NAMALWA (cell line): ENCODE results near the gene CTSE.
"Not testable (repeated sequence)": the region's sequence is repeated elsewhere in the genome, so short reads cannot be mapped to it uniquely, and the experiment has no call there.

Experiments
- DNase-seq: peaks from one replicate; pipeline ENCODE4 v3.0.0-alpha.2; 2015; ENCODE audit warnings: low spot score

Gene CTSE

DNA sequence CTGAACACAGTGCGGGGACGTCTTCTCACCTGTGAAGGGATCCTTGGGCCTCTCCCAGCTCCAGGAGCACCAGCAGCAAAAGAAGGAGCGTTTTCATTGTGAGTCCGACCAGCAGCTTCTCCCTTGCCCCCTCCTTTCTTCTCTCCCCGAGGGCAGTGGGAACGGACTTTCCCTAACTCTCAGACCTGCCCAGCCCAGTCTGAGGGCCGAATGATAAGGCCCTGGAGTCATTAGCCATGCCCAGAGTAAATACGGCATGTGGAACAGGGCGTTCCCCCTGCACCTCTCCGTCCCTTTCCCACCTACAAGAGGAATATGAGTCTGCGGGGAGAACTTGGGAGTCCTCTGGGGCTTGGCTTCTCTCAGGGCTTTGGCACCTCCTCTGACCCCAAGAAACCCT, at the start of gene CTSE:
Gene CTSE, minus strand, starts transcription at position 201 of the 400 bp plus-strand sequence. Its CDS starts 104 bp downstream, at position 97.
- DNase-seq: no peak

- DNase-seq: no peak
Observed at GRCh38 chr1:206070627-206071304, 47.1 kb upstream of the CTSE start.

- DNase-seq: no peak
Observed at GRCh38 chr1:206068314-206068713, 44.6 kb upstream of the CTSE start.

DNA sequence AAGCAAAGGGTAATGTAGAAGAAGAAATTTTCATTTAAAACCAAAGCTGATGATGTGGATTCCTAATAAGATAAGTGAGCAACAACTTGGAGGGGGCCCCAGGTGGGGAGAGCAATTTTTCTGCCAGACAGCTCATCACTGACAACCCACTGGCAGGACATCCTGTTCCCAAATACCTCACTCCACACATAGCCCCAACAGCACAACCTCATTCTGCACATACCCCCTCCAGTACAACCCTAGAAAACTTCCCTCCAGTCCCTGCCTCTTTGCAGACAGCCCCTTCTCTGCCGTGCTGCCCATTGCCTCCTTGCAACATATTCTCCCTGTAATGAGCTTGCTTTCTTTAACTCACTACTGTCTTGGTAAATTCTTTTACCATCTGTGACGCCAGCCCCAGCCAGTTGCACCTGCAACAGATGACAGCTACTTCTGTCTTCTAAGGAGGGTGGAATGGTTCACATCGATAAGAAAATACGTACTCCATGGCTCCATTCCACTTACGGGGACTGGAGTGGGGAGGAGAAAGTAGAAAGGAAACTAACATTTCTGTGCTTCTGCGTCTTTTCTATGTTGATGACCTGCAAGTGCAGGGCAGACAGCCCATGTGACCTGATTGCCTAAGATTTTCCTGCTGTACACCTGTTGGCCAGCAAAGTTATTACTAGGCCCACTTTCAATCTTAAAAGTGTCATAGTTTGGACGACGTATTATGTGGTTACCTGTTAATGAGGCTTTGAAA, 44.0 kb upstream of the CTSE start:
- peak; percentile 26 for DNase-seq

DNA sequence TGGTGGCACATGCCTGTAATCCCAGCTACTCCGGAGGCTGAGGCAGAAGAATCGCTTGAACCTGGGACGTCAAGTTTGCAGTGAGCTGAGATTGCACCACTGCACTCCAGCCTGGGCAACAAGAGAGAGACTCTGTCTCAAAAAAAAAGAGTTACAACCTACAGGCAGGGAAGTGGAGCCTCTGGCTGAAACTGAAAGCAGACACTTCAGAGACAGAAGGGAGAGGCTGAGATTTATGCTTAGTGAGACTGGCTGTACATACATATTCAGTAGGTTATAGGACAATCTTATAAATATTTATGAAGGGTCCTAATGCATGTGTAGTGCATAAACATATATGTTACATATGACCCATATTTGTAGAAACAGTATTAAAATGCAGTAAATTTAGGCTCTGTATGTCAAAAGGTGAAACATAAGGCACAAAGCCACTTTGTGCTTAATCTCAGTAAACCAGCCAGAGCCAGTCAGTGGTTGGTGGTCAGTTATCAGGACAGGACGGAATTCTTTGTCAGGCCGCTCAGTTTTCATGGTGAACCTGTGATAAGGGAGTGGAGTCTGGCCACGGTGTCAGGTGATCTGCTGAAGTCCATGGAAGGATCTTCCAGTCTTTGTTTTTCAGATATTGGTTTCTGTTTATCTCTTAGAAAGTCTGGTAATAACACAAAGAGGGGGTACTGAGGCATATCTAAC, 42.9 kb upstream of the CTSE start:
- peak; percentile 38 for DNase-seq

DNA sequence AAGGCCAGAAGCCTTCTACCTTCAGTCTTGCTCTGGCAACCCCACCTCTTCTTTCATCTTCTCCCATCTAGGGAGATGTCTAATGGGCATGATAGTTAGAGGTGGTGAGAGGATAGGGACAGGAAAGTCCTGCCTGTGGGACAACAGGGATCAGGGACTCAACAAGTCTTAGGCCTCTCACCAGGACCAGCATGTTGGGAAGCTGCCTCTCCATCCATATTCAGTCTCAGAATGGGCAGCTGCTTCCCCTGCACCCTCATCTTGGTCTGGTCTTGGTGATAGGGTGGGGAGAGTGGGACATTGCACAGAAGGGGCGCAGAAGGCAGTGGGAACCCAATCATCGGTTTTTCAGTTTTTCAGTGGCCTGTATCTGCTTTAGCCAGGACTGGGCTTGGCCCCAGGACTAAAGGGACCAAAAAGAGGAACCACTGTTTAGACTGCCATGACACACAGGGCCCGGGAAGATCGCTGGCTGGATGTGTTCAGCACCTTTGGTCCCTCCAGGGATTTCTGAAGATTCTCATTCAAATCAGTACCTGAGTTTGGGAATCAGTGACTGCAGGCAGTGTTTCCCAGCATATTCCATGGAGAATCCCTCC, 42.0 kb upstream of the CTSE start:
- DNase-seq: no peak

DNA sequence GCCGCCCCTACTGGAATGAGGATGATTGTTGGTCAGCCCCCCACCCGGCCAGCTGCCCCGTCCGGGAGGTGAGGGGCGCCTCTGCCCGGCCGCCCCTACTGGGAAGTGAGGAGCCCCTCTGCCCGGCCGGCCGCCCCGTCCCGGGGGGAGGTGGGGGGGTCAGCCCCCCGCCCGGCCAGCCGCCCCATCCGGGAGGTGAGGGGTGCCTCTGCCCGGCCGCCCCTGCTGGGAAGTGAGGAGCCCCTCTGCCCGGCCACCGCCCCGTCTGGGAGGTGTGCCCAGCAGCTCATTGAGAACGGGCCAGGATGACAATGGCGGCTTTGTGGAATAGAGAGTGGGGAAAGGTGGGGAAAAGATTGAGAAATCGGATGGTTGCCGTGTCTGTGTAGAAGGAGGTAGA, 40.8 kb upstream of the CTSE start:
- not testable (repeated sequence) for DNase-seq

GRCh38 chr1:206064001-206064400, 40.3 kb upstream of the CTSE start:
- DNase-seq: not testable (repeated sequence)

- DNase-seq: no peak
Observed at GRCh38 chr1:206062464-206062863, 38.8 kb upstream of the CTSE start.

GRCh38 chr1:206060844-206061243, 37.1 kb upstream of the CTSE start:
- DNase-seq: no peak

DNA sequence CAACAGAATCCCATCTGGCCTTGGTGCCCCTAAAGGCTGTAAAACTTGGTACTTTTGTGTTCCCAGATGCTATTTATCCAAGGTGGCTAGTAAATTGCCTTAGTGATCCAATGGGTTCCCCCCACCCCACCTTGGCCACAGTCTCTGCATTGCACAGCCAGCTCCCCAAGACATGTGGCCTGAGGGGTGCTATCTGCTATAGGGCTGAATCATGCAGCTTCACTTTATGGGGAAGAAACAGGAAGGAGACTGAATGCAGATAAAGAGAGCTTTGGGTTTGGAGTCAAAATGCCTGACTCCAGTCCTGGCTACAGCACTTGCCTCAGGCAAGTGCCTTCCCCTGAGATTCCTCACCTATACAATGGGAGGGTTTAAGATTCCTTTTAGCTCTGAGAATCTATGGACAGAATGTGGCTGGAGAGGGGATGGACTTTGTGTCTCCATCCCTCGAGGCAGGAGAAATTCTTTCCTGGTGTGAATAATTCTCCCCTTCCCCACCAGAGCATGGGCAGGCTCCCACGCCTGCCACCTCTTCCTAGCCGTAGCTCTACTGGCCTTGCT, 35.7 kb upstream of the CTSE start:
- no peak for DNase-seq

DNA sequence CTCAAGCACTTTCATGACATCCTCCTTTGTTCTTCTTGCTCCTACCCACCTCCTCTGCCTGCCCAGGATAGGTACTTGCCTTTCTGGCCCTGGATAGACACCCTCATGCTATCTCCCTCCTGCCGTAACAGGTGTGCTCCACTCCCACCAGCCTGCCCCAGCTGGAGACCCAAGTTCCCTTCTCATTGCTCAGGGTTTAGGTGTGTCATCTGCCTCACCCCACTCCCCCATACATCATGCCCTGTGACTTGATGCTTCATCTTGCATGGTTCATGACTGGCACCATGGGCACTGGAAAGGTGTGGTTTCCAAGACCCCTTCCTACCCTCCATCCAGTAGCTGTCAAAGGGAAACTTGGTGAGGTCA, 35.2 kb upstream of the CTSE start:
- DNase-seq: no peak

- not testable (repeated sequence) for DNase-seq
Observed at GRCh38 chr1:206058289-206058926, 34.7 kb upstream of the CTSE start.

- DNase-seq: not testable (repeated sequence)
Observed at GRCh38 chr1:206055639-206056323, 32.1 kb upstream of the CTSE start.

DNA sequence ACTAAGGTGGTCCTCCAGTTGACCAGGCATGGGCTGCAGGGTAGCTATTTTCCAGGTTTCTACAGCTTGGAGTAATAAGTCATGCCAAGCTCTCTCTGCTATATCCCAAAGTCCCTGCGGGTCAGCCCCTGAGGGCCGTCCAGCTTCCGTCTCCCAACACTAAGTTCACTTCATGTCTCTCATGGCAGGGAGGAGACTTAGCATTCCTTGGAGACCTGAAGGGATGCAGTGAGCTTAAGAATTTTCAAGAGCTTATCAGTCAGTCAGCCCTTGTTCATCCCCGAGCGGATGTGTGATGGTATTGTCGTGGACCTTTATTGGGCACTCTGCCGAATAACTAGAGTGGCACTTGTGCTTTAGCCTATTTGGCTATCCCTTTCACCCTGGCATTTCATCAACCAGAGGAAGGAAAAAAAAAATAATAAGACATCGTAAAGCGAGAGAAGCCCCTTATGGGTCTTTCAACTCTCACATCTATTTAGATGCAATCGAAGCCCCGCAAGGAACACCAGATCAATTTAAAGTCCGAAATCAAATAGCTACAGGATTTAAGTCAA, 31.5 kb upstream of the CTSE start:
- not testable (repeated sequence) for DNase-seq

DNA sequence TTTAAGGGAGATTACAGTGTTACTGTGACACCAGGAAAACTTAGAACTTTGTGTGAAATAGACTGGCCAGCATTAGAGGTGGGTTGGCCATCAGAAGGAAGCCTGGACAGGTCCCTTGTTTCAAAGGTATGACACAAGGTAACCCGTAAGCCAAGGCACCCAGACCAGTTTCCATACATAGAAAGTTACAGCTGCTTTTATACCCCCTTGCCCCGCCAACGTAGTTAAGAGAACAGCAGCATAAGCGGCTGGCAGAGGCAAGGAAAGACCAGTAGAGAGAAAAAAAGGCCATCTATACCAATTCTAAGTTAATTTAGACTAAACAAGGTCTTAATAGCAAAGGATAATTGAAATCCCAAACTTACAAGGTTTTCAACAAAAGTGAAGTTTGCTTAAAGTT, 29.9 kb upstream of the CTSE start:
- not testable (repeated sequence) for DNase-seq

DNA sequence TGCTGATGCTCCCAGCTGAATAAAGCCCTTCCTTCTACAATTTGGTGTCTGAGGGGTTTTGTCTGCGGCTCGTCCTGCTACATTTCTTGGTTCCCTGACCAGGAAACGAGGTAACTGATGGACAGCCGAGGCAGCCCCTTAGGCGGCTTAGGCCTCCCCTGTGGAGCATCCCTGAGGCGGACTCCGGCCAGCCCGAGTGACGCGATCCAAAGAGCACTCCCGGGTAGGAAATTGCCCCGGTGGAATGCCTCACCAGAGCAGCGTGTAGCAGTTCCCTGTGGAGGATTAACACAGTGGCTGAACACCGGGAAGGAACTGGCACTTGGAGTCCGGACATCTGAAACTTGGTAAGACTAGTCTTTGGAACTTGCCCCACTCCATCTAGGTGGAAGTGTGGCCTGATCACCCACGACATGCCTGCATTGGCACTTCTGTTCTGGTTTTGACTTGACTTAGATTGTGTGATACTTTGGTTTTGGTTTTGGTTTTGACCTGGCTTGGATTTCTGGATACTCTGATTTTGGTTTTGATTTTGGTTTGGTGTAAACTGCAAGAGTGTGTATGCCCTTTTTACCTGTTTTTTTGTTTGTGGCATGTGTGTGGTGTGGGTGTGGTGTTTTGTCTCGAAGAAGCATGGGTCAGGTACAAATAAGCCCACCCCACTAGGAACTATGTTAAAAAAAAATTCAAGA, 29.4 kb upstream of the CTSE start, which contains the start of gene RHEX:
Gene RHEX, plus strand, starts transcription at position 255 of the 692 bp plus-strand sequence. CDS start 44,656 bp downstream, outside the sequence.
- not testable (repeated sequence) for DNase-seq

- DNase-seq: not testable (repeated sequence)
Observed at GRCh38 chr1:206052231-206052865, 28.7 kb upstream of the CTSE start.

DNA sequence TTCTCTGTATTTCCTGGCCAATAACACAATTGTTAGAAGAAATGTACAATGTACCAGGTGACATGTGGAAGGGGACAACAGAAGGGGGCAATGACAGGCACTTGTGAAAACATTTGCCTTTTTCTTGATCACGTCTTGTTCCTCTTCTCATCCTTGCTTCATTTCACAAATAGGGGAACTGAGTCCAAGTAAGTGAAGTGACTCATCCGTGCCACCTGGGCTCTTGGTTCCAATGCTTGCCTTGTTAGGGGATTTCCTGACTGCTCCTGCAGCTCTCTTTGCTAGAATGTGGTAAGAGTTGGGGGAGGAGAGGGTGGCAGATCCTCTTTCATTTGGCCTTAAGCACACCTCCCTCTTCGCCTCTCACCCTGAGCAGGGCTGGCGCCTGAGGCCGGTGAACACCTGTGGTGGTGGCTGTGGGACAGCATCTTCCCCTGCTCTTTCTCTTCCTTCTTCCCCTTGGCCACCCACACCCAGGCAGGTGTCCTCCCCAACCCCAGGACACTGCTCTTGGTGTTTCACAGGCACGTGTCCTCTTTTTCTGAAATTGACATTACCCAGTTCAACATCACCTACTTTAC, 27.1 kb upstream of the CTSE start:
- DNase-seq: peak; percentile 96
